BJ (cell line): ENCODE data around the gene WDPCP. TPM values are rescaled to one million over a fixed set of nuclear protein-coding genes. Genes with fewer than 3 reads are reported as not detected.
"Not testable (repeated sequence)": the region's sequence is repeated elsewhere in the genome, so short reads cannot be mapped to it uniquely, and the experiment has no call there.

Experiments
- CTCF ChIA-PET: fragments of 350-600 bp; formaldehyde crosslinking; extraction: SDS; loops from one replicate; lab custom pipeline; 2021; ENCODE audit warnings: antibody characterized with exemption, inconsistent platforms; lab: Yijun Ruan, JAX
- POLR2A ChIA-PET: fragments of 300-600 bp; sonication (Branson Sonifier 250); formaldehyde crosslinking; extraction: SDS; loops from one replicate; lab custom pipeline; 2021; ENCODE audit warnings: antibody characterized with exemption; lab: Charles Lee
- DNase-seq: peaks from one replicate; pipeline ENCODE4 v3.0.0-alpha.2; 2011; ENCODE audit warnings: low read depth
- H3K27me3 ChIP-seq: 2 replicates; pipeline ENCODE4 v1.6.0; 2011; ENCODE audit warnings: low read length; ENCODE audit not compliant: control insufficient read depth, insufficient read depth
- H3K36me3 ChIP-seq: 2 replicates; pipeline ENCODE4 v1.5.1; 2011; ENCODE audit warnings: low read length; ENCODE audit not compliant: control insufficient read depth, insufficient read depth
- H3K4me3 ChIP-seq: 2 replicates; pipeline ENCODE4 v1.5.1; 2011; ENCODE audit warnings: low read depth, mild to moderate bottlenecking, control low read depth, low read length
- polyA plus RNA-seq: library from polyadenylated mRNA; depleted of rRNA; stranded (reverse); fragments of >200 nt; gene quantifications from 2 replicates; pipeline ENCODE4 v1.2.3, GENCODE V29; 2011
- TF ChIP-seq, protein P1 (sequence below): IDR thresholded peaks from 2 replicates; pipeline ENCODE4 v1.5.1; 2011; ENCODE audit warnings: low read depth, mild to moderate bottlenecking, control low read depth, inconsistent platforms, low read length, moderate library complexity; ENCODE audit not compliant: insufficient read depth

Gene WDPCP
- polyA plus RNA-seq, 1 experiment = 4.2 TPM

DNA sequence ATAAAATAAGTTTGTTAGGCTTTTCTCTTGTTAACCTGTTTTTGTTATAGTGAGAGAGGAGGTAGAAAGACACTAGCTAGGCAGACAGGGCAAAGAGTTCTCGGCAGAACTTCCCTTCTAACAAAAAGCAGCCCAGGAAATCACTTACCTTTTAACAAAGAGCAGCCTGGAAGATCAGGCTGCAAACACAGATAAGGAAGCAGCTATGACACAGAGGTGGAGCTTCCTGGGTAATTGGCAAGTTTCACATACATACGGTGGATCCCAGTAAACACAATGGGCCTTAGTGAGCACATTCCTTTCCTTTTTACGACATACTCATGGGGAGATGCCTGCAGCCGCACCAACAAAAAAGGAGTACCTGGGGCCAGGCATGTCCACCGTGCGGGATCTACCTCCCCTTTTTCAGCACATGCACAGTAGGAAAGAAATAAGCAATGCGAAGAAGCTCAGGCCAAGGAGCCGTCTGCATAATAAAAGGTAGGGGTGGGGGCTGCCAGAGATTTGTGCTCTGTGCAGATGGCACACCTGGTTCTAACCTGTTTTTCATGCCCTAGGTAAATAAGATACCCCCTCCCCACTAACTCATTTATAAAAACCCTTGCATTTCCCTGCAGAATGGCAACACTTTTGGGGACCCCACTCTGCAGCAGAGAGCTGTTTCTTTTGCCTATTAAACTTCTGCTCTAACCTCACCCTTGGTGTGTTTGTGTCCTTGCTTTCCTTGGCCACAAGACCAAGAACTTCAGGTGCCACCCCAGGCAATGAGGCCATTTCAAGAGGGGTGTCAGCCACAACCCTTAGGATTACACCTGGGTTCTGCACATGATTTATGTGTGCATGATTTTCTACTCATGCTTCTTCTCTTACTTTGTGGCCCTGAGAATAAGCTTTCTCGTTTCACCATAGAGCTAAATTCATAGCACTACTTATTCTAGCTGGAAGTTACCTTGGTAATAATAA, 27.0 kb upstream of the WDPCP start:
- POLR2A ChIA-PET = no interaction called here
- H3K36me3 ChIP-seq = no peaks in the 10 kb centered on the region
- no peak overlapping the region for H3K4me3 ChIP-seq

DNA sequence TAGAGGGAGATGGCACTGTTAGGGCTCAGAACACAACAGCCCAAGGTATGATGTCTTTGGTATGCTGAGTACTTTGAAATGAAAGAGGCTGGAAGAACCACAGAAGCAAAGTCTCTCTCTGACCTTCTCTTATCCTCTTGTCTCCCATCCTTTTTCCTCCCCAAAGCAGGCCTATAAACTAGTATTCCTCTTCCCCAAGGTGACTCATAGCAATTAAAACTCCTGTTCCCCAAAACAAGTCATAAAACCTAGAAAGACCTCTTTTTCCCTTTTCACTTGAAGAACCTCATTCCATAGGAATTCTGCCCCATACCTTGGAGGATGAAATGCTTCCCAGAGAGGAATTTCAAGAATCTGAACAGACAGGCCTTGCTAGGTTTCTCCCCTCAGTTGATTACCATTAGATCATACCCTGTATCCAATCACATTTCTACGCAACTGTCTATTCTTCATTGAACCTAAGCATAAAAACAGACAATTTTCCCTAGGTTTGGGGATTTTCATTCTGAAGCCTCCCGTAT, 26.2 kb upstream of the WDPCP start:
- Histone ChIP-seq H3K36me3 (no peaks in the 10 kb centered on the region), H3K4me3 (no peak overlapping the region), H3K27me3 (no peaks in the 10 kb centered on the region)
- ChIA-PET POLR2A (no interaction called here), CTCF (no interaction called here)
- peak; percentile 75 for DNase-seq
- TF ChIP-seq, protein P1, sequence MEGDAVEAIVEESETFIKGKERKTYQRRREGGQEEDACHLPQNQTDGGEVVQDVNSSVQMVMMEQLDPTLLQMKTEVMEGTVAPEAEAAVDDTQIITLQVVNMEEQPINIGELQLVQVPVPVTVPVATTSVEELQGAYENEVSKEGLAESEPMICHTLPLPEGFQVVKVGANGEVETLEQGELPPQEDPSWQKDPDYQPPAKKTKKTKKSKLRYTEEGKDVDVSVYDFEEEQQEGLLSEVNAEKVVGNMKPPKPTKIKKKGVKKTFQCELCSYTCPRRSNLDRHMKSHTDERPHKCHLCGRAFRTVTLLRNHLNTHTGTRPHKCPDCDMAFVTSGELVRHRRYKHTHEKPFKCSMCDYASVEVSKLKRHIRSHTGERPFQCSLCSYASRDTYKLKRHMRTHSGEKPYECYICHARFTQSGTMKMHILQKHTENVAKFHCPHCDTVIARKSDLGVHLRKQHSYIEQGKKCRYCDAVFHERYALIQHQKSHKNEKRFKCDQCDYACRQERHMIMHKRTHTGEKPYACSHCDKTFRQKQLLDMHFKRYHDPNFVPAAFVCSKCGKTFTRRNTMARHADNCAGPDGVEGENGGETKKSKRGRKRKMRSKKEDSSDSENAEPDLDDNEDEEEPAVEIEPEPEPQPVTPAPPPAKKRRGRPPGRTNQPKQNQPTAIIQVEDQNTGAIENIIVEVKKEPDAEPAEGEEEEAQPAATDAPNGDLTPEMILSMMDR = no peak

More for the DNA sequence above, 27.0 kb upstream of the WDPCP start:
- CTCF ChIA-PET = interaction anchor here (0.6 kb wide), 1 partner anchor 14 kb away, joined by 3 read pairs; no protein-coding TSS in a partner anchor
- TF ChIP-seq, protein P1 = no peak
- H3K27me3 ChIP-seq = no peaks in the 10 kb centered on the region
- DNase-seq = peak; percentile 13

DNA sequence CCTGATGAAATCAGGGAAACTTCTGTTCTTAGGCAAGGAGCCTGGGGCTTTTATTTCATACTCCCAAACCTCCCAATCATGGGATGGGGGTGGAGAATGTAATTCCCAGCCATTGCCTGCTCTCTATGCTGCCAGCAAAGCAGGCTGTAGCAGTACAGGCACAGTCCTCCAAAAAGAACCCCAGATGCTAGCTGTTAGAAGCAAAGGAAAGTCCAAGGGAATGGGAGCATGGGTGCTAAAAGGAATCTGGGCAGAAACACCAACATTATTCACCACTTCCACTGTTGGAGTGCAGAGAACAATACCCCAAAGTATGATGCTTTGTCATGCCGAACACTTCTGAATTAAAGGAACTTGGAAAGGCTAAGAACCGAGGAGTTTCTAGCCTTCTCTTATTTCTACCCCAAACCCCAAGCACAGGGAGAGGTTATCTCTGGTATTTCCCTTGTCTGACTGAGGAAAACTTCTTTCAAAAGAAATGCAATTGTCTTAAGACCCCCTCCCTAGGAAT, 25.2 kb upstream of the WDPCP start:
- peak; percentile 8 for DNase-seq
- Histone ChIP-seq H3K4me3 (no peak overlapping the region), H3K36me3 (no peaks in the 10 kb centered on the region), H3K27me3 (no peaks in the 10 kb centered on the region)
- TF ChIP-seq, protein P1 = no peak
- ChIA-PET POLR2A (no interaction called here), CTCF (no interaction called here)

DNA sequence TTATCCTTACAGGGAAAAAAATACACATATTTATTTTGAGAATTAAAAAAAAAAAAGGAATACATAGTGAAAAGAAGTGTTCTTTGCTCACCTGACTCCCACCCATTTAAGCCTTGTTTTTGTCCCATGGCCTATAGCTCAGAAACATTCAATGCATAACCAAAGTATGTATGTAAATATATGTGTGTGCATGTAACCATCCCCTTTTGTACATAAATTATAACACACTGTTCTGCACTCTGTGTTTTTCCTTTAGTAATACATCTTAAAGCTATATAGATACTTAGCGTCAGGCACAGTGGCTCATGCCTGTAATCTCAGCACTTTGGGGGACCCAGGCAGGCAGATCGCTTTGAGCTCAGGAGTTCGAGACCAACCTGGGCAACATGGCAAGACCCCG, 22.2 kb upstream of the WDPCP start:
- Histone ChIP-seq H3K4me3 (no peak overlapping the region), H3K27me3 (no peaks in the 10 kb centered on the region), H3K36me3 (no peaks in the 10 kb centered on the region; the same call in none of the 2 replicates)
- ChIA-PET CTCF (no interaction called here), POLR2A (no interaction called here)
- no peak for DNase-seq
- TF ChIP-seq, protein P1 = no peak

DNA sequence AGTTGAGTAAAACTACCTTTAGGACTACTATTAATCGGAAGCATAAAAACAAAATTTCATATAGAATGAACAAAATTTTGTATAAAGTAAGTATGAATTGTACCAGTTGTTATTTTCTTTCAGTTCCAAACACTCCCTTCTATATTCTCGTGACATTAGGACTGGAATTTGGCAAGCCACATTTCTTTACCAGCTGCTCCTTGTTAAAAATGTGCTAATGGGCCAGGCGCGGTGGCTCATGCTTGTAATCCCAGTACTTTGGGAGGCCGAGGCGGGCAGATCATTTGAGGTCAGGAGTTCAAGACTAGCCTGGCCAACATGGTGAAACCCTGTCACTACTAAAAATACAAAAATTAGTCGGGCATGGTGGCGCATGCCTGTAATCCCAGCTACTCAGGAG, 20.6 kb upstream of the WDPCP start:
- H3K27me3 ChIP-seq, H3K36me3 ChIP-seq, H3K4me3 ChIP-seq, POLR2A ChIA-PET: not testable (repeated sequence)
- DNase-seq = peak; percentile 17
- CTCF ChIA-PET = interaction anchor here (1.0 kb wide), 1 partner anchor 8 kb away, joined by 3 read pairs; no protein-coding TSS in a partner anchor
